Kasumi-1 (cell line): ENCODE measurements around the gene SLC9A9.
A peak's percentile ranks its signal among the peaks of the same experiment; 100 is the strongest.

Experiments
- DNase-seq, 2 experiments: peaks; one replicate each; lab custom pipeline; 2025; lab: John Stamatoyannopoulos, UW

Gene SLC9A9

DNA sequence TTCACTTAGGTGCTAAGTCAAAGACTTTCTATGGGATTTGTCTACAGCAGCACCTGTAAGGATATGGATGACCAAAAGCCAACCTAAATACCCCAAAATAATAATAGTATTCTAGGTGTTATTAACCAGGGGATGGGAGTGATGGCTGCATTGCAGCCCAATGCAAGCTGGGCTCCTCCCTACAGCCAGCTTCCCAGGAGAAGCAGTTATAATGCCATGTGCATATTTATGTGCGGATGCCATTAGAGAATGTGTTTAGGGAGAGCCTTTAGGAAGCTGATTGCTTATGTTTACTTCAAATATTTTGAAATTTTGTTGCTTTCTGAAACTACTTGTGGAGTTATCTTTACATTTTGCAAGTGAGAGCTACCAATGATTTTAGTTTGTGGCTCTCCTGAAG, 491.4 kb downstream of the SLC9A9 start:
- DNase-seq, result no peak

DNA sequence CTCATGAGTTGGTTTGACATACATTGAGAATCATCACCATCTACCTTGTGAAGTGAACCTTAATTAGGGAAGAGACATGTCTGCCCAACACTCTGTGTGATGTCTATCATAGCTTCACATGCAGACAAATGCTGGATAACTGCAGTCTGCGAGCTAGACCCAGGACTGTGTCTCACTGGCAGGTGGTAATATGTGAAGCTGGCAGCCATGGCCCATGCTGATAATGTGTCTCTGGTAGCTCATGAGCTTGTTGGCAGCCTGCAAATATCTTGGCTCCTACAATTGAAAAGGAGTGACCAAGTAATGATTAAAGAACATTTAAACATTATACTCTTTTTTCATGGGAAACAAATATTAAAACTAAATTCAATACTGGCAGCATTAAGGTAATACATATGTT, 493.9 kb downstream of the SLC9A9 start:
- no peak for DNase-seq

DNA sequence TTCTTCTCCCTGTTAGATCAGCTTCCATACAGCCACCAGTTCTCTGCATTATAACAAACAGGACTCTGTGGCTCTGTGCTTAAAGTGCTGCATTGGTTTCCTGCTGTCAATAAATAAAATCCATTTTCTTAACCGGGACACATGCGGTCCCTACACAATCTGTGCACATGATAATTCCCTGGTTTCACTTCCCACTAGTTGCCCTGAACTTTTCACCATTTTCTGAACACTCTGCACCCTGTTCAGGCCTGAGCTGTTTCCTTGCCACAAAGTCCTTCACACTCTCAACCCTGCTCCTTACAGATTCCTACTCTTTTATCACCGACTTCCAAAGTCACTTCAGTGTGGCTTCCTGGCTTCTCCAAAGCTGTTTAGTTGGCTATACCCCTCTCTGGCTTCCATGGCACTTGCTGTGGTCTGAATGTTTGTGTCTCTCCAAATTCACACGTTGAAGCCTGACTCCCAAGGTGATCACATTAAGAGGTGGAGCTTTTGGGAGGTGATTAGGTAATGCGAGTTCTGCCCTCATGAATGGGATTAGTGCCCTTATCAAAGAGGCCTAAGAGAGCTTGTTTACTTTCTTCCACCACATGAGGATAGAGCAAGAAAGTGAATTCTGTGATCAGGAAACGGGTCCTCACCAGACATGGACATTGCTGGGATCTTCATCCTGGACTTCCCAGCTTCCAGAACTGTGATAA, 495.3 kb downstream of the SLC9A9 start:
- DNase-seq, result no peak

DNA sequence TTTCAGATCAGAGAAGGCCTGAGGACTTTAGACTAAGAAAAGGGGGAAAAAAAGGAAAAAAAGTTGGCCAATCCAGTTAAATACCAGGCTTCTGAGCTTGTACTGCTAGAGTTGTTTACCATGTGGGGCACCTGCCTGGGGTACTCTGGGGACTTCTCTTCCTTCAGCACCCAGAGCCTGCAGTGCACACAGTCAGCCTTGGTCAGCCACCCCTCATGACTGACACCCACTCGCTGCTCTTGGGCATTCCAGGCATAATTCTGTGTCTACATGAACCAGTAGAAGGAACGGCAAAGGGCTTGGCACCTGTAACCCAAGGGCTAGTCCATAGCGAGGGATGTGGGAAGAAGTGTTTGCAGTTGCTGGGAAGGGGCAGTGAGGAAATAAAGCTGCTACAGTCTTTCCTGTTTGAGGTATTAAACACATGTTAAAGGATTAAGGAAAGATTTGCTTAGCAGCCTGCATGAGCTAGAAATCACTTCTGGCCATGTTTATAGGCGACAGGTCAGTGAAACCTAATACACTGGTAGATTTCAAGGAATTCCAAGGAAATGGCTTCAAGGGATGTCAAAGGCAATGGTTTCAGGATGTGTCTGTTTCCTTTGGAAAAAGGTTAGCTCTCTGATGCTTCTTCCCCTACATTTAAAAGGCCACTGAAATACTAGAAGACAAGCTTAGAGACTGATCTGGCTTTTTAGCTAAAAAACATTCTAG, 496.2 kb downstream of the SLC9A9 start:
- no peak for DNase-seq

DNA sequence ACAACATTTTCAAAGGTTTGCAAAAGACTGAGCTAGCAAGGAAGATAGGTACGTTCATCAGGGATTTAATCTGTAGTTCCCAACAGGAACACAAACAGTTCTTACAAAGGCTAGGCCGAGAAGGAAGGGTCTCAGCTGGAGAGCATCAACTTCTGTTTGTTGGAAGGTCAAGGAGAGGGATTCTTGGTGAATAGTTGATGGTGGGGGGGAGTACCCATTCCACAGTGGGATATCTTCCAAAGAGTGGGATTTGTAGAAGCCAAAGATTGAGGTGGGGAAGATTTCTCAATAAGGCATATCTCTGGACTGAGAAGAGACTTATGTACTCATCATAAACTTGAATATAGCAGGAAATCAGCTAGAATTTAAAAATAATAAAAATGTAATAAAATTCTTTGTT, 496.9 kb downstream of the SLC9A9 start:
- no peak for DNase-seq

DNA sequence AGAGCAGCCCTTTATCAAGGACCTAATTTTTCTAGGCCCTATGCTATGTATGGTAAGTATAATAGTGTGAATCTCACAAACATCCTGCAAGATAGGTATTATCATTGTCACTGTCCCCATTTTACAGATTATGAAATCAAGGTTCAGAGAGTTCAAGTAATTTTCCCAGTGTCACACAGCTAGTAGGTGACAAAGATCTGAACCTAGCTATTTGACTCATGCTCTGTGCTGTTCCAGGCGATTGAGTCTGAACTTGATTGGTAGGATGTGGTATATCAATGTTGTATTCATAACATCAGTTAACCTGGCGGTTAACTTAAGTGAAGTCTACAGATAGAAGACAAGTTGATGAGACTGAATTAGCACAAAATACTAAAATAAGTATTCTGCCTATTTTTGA, 498.8 kb downstream of the SLC9A9 start:
- DNase-seq, result no peak

DNA sequence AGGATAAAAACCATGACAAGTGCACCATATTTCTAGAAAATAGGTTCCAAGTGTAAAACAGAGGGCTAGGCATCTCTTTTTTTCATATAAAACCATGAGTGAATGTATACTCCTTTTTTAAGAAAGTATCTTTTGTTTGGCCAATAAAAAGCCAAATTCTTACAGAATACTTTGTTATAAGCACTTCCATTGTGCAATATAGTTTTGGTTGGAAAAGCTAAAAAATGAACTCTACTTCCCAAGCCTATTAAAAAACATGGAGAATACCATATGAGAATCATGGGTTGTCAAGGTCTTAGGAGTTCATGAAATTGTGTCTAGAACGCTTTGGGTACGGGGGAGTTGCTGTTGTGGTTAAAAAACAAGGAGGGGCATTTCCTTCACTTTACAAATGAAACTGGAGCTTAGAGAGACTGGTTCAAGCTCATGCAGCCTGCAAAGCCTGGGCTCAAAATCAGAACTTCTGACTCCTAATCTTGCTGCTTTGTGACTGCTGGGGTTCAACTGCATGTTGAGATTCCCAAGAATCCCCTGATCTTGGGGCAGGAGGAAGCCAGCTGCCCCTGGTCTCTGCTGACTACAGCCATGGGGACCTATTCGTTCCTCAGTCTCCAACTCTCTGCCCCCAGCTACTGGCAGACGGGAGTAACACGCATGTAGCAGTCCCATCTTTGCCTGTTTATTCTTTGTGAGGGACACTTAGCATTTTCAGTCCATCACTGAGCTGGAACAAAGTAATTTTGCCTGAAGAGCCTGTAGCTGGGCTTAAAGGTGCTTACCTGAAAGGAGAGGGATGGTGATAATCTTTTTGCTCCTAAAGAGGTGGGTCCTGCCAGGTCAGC, 499.6 kb downstream of the SLC9A9 start:
- peak; percentile 61 to 74 for DNase-seq

DNA sequence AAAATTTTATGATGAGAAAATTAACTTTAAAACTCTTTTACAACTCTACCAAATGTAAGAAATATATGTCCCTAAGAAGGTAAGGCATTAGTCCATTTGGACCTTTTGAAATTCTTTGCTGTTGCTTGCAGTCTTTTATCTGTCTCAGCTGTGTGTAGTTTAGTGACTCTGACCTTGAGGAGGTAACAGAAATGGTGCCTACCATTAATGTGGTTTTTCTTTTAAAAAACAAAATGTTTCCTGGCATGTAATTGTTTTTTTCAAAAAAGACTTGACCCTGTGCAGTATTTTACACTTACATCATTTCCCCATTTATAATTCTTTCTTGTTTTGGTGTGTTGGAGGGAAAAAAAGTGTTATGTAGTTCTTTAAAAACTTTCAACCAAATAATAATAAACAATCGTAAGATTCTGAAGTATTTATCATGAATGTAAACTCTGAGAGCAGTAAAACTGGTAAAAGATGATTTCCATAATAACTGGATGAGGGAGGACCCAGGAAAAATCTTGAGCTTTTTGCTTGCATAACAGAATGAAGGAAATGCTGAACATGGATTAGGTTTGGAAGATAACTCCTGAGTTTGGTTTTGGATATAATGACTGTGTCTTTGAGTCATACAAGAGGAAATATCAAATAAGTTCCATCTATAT, 503.6 kb downstream of the SLC9A9 start:
- DNase-seq, result no peak

DNA sequence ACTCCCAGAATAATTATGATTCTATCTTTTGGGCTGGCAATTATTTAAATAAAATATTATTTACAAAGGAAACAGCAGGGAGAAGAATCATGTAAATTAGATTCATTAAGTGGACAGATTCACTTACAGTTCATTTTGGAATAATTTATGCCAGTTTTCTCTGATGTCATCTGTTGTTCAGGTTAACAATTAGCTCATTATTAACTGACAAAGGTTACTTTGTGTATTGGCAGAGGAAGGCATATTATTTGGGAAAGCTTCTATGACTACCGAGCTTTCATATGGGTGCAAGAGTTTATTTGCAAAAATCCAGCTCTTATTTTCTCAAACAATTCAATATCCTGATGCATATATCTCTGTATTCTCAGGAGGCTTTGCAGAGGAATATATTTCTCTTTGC, 504.3 kb downstream of the SLC9A9 start:
- DNase-seq, result no peak

DNA sequence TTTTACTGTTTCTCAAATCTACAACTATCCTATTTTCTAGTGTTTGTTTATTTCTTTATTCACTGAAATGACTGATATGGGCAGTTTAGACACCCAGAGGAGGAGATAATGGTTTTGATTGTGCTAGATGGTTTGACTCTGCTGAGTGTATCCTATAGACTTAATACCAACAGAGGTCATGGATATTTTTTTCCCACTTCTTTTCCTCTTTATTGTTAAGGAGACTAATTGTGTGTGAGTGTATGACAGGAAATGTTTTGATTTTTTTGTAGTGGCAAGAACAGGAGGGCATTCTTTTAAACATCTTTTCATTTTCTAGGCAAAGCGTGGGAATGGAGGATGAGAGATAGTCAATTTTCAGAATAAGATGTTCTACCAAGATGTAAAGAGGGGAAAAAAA, 505.2 kb downstream of the SLC9A9 start:
- no peak for DNase-seq

DNA sequence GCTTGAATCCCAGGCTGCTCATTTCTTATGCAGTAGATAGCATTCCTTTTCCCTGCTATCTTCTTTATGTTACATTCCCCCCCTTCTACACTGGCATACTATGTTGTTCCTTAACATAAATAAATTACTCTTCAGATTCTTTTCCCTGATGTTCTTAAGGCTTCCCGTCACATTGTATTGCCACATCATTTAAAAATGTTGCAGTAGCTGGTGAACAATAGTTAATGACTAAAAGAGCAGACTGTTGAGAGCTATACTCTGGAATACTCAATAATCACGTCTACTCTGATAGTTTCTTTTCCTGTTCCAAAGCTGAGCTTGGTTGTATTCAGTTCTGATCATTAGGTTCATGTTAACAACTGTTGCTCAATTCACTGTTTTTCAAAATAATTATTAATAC, 508.8 kb downstream of the SLC9A9 start:
- no peak for DNase-seq

DNA sequence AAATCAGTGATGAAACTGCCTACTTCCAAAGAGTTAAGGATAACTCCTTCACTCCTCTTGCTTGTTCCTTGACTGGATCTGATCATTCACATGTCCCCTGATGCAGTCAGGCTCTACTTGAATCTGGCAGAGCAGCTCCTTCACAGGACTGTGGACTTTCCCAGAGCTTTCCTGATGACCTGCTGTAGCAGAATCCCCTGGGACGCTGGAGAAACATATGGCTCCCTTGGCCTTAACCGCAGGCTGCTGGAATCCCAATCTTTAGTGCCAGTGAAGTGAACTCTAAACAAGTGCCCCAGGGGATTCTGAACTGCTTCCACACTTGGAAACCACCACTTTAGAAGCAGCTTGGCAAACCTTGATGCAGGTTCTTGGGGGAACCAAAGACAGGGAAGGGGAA, 510.9 kb downstream of the SLC9A9 start:
- DNase-seq, result no peak

DNA sequence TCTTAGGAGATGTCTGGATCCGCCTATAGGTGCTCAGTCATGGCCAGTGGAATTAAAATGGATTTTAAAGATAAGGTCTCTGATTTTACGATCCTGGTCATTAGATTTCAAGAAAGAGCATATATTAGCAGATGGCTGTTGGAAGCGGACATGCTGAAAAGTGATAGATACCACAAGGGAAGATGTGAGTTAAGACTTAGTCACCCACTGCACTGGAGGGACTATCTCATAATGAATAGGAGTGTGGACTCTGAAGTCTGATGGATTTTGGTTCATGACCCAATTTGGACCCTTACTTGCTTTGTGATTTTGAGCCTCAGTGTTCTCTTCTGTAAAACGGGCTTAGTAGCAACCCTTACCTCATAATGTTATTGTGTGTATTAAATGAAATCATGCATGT, 514.0 kb downstream of the SLC9A9 start:
- DNase-seq, result no peak

DNA sequence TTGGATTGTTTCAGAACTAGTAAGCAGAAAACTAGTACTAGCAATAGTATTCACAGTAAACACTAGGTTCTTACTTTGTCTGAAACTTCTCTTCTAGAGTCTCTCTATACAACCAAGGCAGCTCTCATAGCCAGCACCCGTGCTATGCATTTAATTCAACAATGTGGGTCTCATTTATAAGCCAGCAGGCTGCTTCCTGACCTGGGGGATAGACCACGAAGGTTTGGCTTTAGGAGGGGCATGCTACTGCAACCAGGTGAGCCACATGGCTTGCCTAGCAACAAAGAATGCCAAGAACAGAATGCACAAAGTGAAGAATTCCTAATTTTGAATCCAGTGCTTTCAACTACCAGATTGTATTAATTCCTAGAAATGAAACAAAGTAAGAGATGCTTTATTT, 514.9 kb downstream of the SLC9A9 start:
- no peak for DNase-seq

DNA sequence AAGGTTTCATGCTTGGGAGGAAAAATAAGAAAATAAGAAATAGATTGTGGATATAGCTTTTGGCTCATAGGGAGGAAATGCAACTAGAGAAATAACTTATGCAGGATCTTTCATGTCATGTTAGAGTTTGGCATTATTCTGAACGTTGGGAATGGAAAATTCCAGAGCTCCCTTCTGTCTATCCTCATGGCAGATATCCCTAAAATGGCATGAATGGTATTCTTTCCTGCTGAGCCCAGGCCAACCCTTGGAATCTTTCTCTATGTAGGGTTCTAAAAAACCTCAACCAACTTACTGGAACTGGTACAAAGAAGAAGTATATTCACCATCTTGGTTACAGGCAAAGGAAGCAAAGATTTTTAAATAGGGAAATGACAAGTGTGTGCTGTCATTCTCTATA, 516.2 kb downstream of the SLC9A9 start:
- no peak for DNase-seq

DNA sequence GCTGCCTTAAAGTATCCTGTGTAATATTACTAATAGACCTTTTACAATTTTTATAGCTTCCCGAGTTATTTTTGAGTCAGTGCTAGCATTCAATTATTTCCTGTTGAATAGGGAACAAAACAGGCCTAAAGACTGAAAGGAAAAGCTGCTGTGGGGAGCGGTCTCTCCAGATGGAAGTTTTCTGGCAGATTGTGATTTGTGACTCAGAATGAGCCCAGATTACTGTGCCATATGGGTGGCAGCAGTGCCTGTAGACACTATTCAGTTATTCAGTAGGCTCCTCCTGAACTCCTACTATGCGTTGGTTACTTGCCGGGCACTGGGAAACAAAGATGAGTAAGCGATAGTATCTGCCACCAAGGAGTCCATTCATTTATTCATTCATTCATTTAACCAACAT, 516.9 kb downstream of the SLC9A9 start:
- no peak for DNase-seq

DNA sequence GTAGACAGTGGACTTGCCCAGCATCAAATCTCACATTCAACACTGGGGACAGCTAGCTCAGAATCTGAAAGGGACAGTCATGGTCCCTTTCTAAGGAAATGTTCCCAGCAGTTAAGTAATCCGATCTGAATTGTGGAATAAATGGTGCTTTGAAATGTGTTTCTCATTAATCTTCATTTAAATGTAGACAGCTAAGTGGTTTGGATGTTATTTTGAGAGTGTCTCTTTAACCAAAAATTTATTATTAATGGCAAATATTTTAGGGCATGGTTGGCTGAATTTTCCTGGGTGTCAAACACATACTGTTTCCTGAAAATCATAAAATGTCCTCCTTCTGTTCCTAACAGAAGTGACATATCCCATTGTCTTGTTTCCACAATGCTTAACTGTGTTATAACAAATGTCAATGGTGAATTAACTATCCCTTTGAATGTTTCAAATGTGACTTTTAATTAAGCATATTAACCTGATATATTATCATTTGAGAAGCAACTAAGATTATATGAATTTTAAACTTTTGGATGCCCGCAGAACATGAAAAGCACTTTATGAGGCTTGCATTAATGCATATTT, 517.9 kb downstream of the SLC9A9 start:
- no peak for DNase-seq

DNA sequence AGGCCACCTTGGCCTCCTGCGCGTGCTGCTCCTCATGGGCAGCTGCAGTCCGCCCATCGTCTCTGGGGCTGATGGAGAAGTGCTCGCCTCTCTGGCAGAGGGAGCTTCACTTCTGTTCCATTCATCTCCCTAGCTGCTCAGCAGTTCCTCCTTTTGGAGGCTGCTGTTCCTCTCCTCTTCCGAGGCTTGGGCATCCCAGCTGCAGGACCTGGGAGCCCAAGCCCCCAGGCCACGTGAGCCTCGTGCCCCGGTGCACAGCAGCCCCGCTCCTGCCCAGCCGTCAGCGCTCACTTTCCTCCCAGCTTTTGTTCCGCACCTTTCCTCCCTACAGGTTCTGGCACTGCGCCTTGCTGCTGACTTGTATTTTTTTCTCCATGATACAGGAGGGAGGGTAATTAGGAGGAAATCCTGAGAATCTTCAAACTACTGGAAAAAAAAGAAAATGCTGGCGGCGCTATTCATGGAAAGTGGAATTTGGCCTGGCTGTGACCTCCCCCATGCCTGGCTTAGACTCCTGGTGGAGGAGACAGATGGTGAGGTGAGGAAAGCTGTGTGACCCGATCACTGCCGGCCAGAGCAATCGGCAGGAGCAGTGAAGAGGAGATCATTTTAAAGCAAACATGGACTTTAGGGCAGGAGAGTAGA, 518.6 kb downstream of the SLC9A9 start:
- DNase-seq, result peak; percentile 17 to 33

DNA sequence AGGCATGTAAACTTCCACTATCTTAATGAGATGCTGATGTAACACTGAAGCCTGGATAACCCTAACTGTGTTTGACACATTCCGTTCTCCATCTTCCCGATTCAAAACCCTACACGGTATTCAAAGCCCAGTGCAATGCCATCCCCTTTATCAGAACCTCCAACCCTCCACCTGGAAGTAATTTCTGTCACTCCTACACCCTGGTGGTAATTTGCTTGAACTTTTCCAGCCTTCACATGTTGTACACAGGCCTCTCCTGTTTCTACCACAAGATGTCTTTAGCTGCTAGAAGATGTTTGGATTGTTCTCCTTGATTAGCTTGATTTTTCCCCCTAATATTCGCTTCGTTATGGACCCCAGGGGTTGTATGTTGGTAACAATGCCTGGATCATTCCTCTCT, 519.8 kb downstream of the SLC9A9 start:
- no peak for DNase-seq

DNA sequence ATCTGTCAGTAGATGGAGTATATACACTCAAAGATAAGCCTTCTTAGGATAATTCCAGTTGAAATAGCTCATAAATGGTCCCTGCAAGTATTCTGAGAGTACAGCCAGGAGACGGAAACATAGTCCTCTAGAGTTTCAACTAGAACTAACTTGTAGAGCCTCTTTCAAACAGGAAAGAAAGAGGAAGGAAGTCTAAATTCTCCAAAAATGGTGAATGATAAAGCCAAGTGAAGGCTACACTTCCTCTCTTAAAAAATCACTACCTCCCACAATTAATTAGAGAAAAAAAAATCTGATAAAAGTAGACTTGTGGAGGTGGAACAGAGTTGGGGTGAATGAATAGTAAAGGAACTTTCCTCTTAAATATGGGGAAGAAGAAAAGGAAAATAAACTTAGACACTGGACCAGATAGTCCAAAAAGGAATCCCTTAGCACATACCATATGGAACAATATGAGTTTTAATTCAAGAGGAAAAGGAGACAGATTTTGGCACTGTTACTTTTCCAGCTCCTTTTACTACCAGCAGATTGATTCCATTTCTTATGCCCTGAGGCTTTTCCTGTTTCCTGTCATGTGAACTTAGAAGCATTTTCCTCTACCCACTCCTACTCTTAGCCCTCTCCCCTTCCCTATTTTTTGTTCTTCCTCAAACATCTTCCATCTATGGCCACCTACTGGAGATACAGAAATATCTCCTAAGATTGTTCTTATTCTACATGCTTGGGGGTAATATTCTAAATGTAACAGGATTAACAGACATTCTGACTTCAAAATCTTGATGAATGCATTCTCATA, 521.1 kb downstream of the SLC9A9 start:
- peak; percentile 25 to 34 for DNase-seq
